GM18508 (cell line): ENCODE data around the gene ENOPH1.
"Not testable (repeated sequence)": the region's sequence is repeated elsewhere in the genome, so short reads cannot be mapped to it uniquely, and the experiment has no call there.

Source experiments
- ATAC-seq: cut with Tn5 transposase; IDR thresholded peaks from one replicate; pipeline ENCODE4 v1.9.1; 2021; ENCODE audit warnings: moderate number of reproducible peaks; ENCODE audit not compliant: insufficient read depth, unreplicated experiment

Gene ENOPH1

GRCh38 chr4:82463221-82463620 is 32.8 kb downstream of the ENOPH1 start:
- ATAC-seq, result no peak

GRCh38 chr4:82467471-82467870 is 37.1 kb downstream of the ENOPH1 start:
- ATAC-seq, result no peak

GRCh38 chr4:82469791-82470345 is 39.5 kb downstream of the ENOPH1 start:
- no peak for ATAC-seq

GRCh38 chr4:82473080-82473479 is 42.7 kb downstream of the ENOPH1 start:
- not testable (repeated sequence) for ATAC-seq

GRCh38 chr4:82473621-82474164 is 43.3 kb downstream of the ENOPH1 start:
- no peak for ATAC-seq

GRCh38 chr4:82475931-82476330 is 45.5 kb downstream of the ENOPH1 start:
- not testable (repeated sequence) for ATAC-seq

- ATAC-seq, result not testable (repeated sequence)
Measured at GRCh38 chr4:82477469-82477868, 47.1 kb downstream of the ENOPH1 start.

GRCh38 chr4:82479562-82479961 is 49.2 kb downstream of the ENOPH1 start:
- ATAC-seq, result no peak

GRCh38 chr4:82480771-82481505 is 50.5 kb downstream of the ENOPH1 start:
- ATAC-seq, result no peak

GRCh38 chr4:82481506-82481840 is 51.1 kb downstream of the ENOPH1 start:
- no peak for ATAC-seq

- no peak for ATAC-seq
Measured at GRCh38 chr4:82482387-82482786, 52.0 kb downstream of the ENOPH1 start.

- ATAC-seq, result no peak
Measured at GRCh38 chr4:82484996-82485783, 54.8 kb downstream of the ENOPH1 start.

- no peak for ATAC-seq
Measured at GRCh38 chr4:82489076-82489475, 58.7 kb downstream of the ENOPH1 start.

GRCh38 chr4:82489987-82490386 is 59.6 kb downstream of the ENOPH1 start:
- no peak for ATAC-seq

- ATAC-seq, result no peak
Measured at GRCh38 chr4:82491251-82491960, 61.0 kb downstream of the ENOPH1 start.

GRCh38 chr4:82493721-82494425 is 63.5 kb downstream of the ENOPH1 start:
- no peak for ATAC-seq

- ATAC-seq, result no peak
Measured at GRCh38 chr4:82495666-82496065, 65.3 kb downstream of the ENOPH1 start.

GRCh38 chr4:82496349-82496748 is 66.0 kb downstream of the ENOPH1 start:
- no peak for ATAC-seq

GRCh38 chr4:82499738-82500434 is 69.5 kb downstream of the ENOPH1 start:
- ATAC-seq, result no peak
